ENCODE results near the gene KCNQ1. TPM values are rescaled to one million over a fixed set of nuclear protein-coding genes. Genes with fewer than 3 reads are reported as not detected.

The KCNQ1 gene
- total and polyA plus RNA-seq, 2 donors (not counting 1 experiment from before 2014, with no cell fraction given) = 21.5 to 28.8 TPM

DNA sequence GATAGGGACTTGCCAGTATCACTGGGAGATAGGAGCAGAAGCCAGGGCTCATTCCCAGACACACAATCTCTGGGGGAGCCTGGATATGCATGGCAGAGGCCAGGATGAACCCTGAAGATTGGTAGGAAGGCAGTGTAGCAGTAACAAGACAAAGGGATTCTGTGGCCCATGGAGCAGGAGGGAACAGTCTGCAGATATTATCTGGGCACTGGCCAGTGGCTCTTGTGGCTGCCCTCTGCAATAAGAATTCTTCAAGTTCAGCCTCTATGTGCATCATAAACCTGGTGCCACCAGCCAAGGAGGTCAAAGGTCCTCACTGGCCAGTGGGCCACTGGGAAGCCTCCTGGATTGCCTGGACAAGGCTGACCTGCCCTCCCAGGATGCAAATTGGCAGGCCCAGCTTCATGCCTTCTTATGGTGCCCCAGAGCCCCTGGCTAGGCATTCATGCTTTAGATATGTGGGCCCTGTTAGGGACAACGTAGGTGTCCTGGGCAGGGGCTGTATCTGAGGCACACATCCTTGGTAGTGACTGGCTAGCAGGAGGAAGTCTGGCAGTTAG, 225.8 kb downstream of the KCNQ1 start:
- ATAC-seq (ENCODE audit: low read depth) (no peak), DNase-seq (no peak)
- 0% methylated on average over 1 of the region's 1 CpG for WGBS (ENCODE audit: insufficient coverage)
- no peak overlapping the region for H3K27ac Mint-ChIP-seq
- CTCF ChIA-PET = no interaction called here
- no peaks in the 10 kb centered on the region for H3K27me3 ChIP-seq (replicated peaks in 1 of 4; ENCODE audit: control extremely low read depth in 1 of 4, control insufficient read depth in 3 of 4, insufficient read depth in 4 of 4, low read length in 3 of 4)
- POLR2A ChIA-PET = no interaction called here
- H3K4me3 Mint-ChIP-seq = no peak overlapping the region
- intact Hi-C loops (cut with micrococcal nuclease) = no loop called here
- H2AFZ ChIP-seq (ENCODE audit: insufficient read depth, low read depth, low read length, poor library complexity, severe bottlenecking) = no peak overlapping the region
- H3K9me3 Mint-ChIP-seq (ENCODE audit: insufficient read depth) = no peaks in the 10 kb centered on the region
- H3K9ac ChIP-seq (ENCODE audit: low read length) = no peak overlapping the region
- TF ChIP-seq, protein P1, sequence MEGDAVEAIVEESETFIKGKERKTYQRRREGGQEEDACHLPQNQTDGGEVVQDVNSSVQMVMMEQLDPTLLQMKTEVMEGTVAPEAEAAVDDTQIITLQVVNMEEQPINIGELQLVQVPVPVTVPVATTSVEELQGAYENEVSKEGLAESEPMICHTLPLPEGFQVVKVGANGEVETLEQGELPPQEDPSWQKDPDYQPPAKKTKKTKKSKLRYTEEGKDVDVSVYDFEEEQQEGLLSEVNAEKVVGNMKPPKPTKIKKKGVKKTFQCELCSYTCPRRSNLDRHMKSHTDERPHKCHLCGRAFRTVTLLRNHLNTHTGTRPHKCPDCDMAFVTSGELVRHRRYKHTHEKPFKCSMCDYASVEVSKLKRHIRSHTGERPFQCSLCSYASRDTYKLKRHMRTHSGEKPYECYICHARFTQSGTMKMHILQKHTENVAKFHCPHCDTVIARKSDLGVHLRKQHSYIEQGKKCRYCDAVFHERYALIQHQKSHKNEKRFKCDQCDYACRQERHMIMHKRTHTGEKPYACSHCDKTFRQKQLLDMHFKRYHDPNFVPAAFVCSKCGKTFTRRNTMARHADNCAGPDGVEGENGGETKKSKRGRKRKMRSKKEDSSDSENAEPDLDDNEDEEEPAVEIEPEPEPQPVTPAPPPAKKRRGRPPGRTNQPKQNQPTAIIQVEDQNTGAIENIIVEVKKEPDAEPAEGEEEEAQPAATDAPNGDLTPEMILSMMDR (IDR thresholded peaks at IDR 0.05) = no peak
- TF ChIP-seq EZH2 (IDR thresholded peaks at IDR 0.05; ENCODE audit: borderline replicate concordance, insufficient read depth, low read depth, low read length, poor library complexity, severe bottlenecking) = no peak
- H3K79me2 ChIP-seq (ENCODE audit: control insufficient read depth, insufficient read depth, low read length) = no peaks in the 10 kb centered on the region
- peaks cover 0 to 12% of the 10 kb centered on the region in 2 experiments for H3K36me3 ChIP-seq (replicated peaks in 1 of 2; ENCODE audit: control extremely low read depth in 1 of 2, control insufficient read depth in 1 of 2, extremely low read depth in 1 of 2, insufficient read depth in 2 of 2, low read length in 1 of 2)
- peaks cover 0 to 6% (median 0%) of the 10 kb centered on the region in 3 donors for H3K9me3 ChIP-seq (ENCODE audit: control extremely low read depth in 1 of 3, control insufficient read depth in 2 of 3, insufficient read depth in 1 of 3, low read length in 2 of 3)
- H3K27ac ChIP-seq (ENCODE audit: low read length in 2 of 2) = no peak overlapping the region
- H4K20me1 ChIP-seq (ENCODE audit: control insufficient read depth, insufficient read depth, low read length, poor library complexity, severe bottlenecking) = peaks cover 6% of the 10 kb centered on the region
- no peaks in the 10 kb centered on the region for H3K27me3 Mint-ChIP-seq
- H3K4me3 ChIP-seq (ENCODE audit: control extremely low read depth in 1 of 5, extremely low read depth in 1 of 5, insufficient read depth in 1 of 5, low read depth in 2 of 5, low read length in 4 of 5) = no peak overlapping the region
- peaks cover 7% of the 10 kb centered on the region for H3K4me1 Mint-ChIP-seq
- H3K4me2 ChIP-seq (replicated peaks; ENCODE audit: low read depth, low read length, poor library complexity, severe bottlenecking) = no peak overlapping the region
- H3K4me1 ChIP-seq (ENCODE audit: control insufficient read depth in 2 of 2, insufficient read depth in 2 of 2, low read length in 2 of 2) = no peaks in the 10 kb centered on the region

DNA sequence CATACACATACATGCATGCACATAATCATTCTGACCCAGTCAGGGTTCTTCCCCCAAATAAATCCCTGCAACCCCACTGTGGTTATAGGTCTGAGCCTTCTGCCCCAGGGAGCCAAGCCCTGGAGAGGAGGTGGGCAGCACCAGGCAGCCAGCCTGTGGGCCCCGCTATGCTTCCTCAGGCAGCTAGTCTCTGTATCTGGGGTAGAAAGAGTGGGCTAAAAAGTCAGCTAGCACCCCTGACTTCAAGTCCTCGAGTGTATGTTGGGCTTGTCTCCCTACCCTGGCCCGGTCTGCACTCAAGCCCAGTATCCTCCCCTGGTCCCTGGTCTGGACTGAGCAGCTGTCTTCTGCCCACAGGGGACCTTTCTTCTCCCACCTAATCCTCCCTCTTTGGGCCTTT, 226.9 kb downstream of the KCNQ1 start:
- Histone ChIP-seq H4K20me1 (ENCODE audit: control insufficient read depth, insufficient read depth, low read length, poor library complexity, severe bottlenecking) (peaks cover 6% of the 10 kb centered on the region), H3K4me3 (ENCODE audit: control extremely low read depth in 1 of 5, extremely low read depth in 1 of 5, insufficient read depth in 1 of 5, low read depth in 2 of 5, low read length in 4 of 5) (no peak overlapping the region), H3K9me3 (ENCODE audit: control extremely low read depth in 1 of 3, control insufficient read depth in 2 of 3, insufficient read depth in 1 of 3, low read length in 2 of 3) (peaks cover 0 to 6% (median 0%) of the 10 kb centered on the region in 3 donors), H3K27ac (ENCODE audit: low read length in 2 of 2) (no peak overlapping the region), H3K27me3 (replicated peaks in 1 of 4; ENCODE audit: control extremely low read depth in 1 of 4, control insufficient read depth in 3 of 4, insufficient read depth in 4 of 4, low read length in 3 of 4) (no peaks in the 10 kb centered on the region), H3K79me2 (ENCODE audit: control insufficient read depth, insufficient read depth, low read length) (no peaks in the 10 kb centered on the region), H3K9ac (ENCODE audit: low read length) (no peak overlapping the region), H3K4me1 (ENCODE audit: control insufficient read depth in 2 of 2, insufficient read depth in 2 of 2, low read length in 2 of 2) (peaks cover 5 to 7% of the 10 kb centered on the region in 2 donors), H3K4me2 (replicated peaks; ENCODE audit: low read depth, low read length, poor library complexity, severe bottlenecking) (no peak overlapping the region), H2AFZ (ENCODE audit: insufficient read depth, low read depth, low read length, poor library complexity, severe bottlenecking) (no peak overlapping the region), H3K36me3 (replicated peaks in 1 of 2; ENCODE audit: control extremely low read depth in 1 of 2, control insufficient read depth in 1 of 2, extremely low read depth in 1 of 2, insufficient read depth in 2 of 2, low read length in 1 of 2) (peaks cover 0 to 9% of the 10 kb centered on the region in 2 experiments)
- Mint-ChIP-seq H3K9me3 (ENCODE audit: insufficient read depth) (no peaks in the 10 kb centered on the region), H3K27ac (no peak overlapping the region), H3K4me3 (no peak overlapping the region), H3K4me1 (peaks cover 17% of the 10 kb centered on the region), H3K27me3 (no peaks in the 10 kb centered on the region)
- DNase-seq = no peak
- intact Hi-C loops (cut with micrococcal nuclease) = no loop called here
- CTCF ChIA-PET = no interaction called here
- ATAC-seq (ENCODE audit: low read depth) = no peak
- POLR2A ChIA-PET = no interaction called here
- 90% methylated on average over 3 of the region's 3 CpGs for WGBS (ENCODE audit: insufficient coverage)
- TF ChIP-seq, protein P1 (IDR thresholded peaks at IDR 0.05) = no peak
- no peak for TF ChIP-seq EZH2 (IDR thresholded peaks at IDR 0.05; ENCODE audit: borderline replicate concordance, insufficient read depth, low read depth, low read length, poor library complexity, severe bottlenecking)

All from B cell (primary cell).